PC-9 (cell line): ENCODE data around the gene AGL.
"Not testable (repeated sequence)": the region's sequence is repeated elsewhere in the genome, so short reads cannot be mapped to it uniquely, and the experiment has no call there.

Source experiments
- EZH2 ChIP-seq: fragments of 200-600 bp; sonication (generic); IDR thresholded peaks from 2 replicates; pipeline ENCODE4 v1.8.0; 2017; ENCODE audit warnings: antibody characterized with exemption, low read depth
- TF ChIP-seq, protein P1 (sequence below): fragments of 200-600 bp; sonication (generic); conservative IDR thresholded peaks from 2 replicates; pipeline ENCODE4 v1.6.1; 2017; ENCODE audit warnings: mixed run types, antibody characterized with exemption, mild to moderate bottlenecking, moderate library complexity

DNA sequence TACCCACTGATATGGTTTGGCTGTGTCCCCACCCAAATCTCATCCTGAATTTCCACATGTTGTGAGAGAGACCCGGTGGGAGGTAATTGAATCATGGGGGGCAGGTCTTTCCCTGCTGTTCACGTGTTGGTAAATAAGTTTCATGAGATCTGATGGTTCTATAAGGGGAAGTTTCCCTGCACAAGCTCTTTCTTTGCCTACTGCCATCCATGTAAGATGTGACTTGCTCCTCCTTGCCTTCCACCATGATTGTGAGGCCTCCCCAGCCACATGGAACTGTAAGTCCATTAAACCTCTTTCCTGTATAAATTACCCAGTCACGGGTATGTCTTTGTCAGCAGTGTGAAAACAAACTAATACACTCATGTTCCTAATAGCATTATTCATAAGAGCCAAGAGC lies 9.8 kb upstream of the AGL start:
- TF ChIP-seq, protein P1, sequence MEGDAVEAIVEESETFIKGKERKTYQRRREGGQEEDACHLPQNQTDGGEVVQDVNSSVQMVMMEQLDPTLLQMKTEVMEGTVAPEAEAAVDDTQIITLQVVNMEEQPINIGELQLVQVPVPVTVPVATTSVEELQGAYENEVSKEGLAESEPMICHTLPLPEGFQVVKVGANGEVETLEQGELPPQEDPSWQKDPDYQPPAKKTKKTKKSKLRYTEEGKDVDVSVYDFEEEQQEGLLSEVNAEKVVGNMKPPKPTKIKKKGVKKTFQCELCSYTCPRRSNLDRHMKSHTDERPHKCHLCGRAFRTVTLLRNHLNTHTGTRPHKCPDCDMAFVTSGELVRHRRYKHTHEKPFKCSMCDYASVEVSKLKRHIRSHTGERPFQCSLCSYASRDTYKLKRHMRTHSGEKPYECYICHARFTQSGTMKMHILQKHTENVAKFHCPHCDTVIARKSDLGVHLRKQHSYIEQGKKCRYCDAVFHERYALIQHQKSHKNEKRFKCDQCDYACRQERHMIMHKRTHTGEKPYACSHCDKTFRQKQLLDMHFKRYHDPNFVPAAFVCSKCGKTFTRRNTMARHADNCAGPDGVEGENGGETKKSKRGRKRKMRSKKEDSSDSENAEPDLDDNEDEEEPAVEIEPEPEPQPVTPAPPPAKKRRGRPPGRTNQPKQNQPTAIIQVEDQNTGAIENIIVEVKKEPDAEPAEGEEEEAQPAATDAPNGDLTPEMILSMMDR, result not testable (repeated sequence)
- not testable (repeated sequence) for TF ChIP-seq EZH2
